Measurements from ENCODE around the gene LYRM7.

DNA sequence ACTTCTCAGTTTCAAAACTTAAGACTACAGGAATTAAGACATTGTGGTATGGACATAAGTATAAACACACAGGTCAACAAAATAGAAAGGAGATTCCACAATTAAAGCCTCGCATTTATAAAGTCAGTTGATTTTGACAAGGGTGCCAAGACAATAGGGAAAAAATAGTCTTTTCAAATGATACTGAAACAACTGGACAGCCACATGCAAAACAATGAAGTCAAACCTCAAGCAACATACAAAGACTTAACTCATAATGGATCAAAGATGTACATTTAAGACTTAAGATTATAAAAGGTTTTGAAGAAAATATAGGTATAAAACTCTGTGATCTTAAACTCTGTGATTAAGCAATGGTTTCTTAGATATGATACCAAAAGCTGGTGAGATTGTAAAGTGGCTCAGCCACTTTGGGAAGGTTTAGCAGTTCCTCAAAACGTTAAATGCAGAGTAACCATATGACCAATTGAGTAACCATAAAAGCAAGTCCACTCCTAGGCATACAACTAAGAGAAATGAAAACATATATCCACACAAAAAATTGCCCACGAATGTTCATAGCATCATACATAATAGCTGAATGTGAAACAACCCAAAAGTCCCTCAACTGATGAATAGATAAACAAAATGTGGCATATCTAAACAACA lies 27.6 kb upstream of the LYRM7 start:
- TF ChIP-seq, protein P1, sequence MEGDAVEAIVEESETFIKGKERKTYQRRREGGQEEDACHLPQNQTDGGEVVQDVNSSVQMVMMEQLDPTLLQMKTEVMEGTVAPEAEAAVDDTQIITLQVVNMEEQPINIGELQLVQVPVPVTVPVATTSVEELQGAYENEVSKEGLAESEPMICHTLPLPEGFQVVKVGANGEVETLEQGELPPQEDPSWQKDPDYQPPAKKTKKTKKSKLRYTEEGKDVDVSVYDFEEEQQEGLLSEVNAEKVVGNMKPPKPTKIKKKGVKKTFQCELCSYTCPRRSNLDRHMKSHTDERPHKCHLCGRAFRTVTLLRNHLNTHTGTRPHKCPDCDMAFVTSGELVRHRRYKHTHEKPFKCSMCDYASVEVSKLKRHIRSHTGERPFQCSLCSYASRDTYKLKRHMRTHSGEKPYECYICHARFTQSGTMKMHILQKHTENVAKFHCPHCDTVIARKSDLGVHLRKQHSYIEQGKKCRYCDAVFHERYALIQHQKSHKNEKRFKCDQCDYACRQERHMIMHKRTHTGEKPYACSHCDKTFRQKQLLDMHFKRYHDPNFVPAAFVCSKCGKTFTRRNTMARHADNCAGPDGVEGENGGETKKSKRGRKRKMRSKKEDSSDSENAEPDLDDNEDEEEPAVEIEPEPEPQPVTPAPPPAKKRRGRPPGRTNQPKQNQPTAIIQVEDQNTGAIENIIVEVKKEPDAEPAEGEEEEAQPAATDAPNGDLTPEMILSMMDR (IDR thresholded peaks at IDR 0.05) = no peak
- TF ChIP-seq ZFX (IDR thresholded peaks at IDR 0.05; ENCODE audit: borderline replicate concordance) = no peak

Data from 22Rv1 (cell line).